Psoas muscle (tissue), 8 donors: ENCODE results near the gene ZSWIM5. TPM values are rescaled to one million over a fixed set of nuclear protein-coding genes. Genes with fewer than 3 reads are reported as not detected.
"Not testable (repeated sequence)": the region's sequence is repeated elsewhere in the genome, so short reads cannot be mapped to it uniquely, and the experiment has no call there.

Experiments
- ATAC-seq, 4 donors: fragments of 200-7000 bp; cut with Tn5 transposase; one replicate each; pipeline ENCODE4 v1.9.1; 2020; ENCODE audit warnings: moderate library complexity in 3 of 4, mild to moderate bottlenecking in 2 of 4
- DNase-seq, 2 donors: peaks; one replicate each; pipeline ENCODE4 v3.0.0-alpha.2; 2020
- H3K27ac ChIP-seq: fragments of 200-600 bp; one replicate; pipeline ENCODE4 v1.8.0; 2022
- H3K27me3 ChIP-seq, 3 donors: fragments of 200-600 bp in 1 of 3; one replicate each; pipeline versions ENCODE4 v1.6.1 to v1.8.0; 2013 to 2022; ENCODE audit warnings: low read length in 2 of 3, mild to moderate bottlenecking in 2 of 3, moderate library complexity in 1 of 3; ENCODE audit not compliant: insufficient read depth in 3 of 3
- H3K36me3 ChIP-seq, 2 donors: fragments of 200-600 bp in 1 of 2; one replicate each; pipeline versions ENCODE4 v1.6.1 to v1.8.0; 2013 to 2022; ENCODE audit warnings: low read depth in 1 of 2, mild to moderate bottlenecking in 1 of 2, moderate library complexity in 1 of 2; ENCODE audit not compliant: insufficient read depth in 1 of 2
- H3K4me1 ChIP-seq: fragments of 200-600 bp; one replicate; pipeline ENCODE4 v1.8.0; 2022
- H3K4me3 ChIP-seq: fragments of 200-600 bp; one replicate; pipeline ENCODE4 v1.8.0; 2022; ENCODE audit warnings: mild to moderate bottlenecking
- H3K9me3 ChIP-seq: fragments of 200-600 bp; one replicate; pipeline ENCODE4 v1.8.0; 2022
- CTCF ChIP-seq: fragments of 200-600 bp; IDR thresholded peaks from one replicate; pipeline ENCODE4 v1.8.0; 2022; ENCODE audit warnings: antibody characterized with exemption
- whole genome bisulfite sequencing, 3 donors: extraction: QIAGEN DNeasy Blood & Tissue Kit; methylation state at CpG; one replicate each; pipeline versions ENCODE4 v1.1.6 to v1.1.7; 2013; 5-methylcytosine and 5-hydroxymethylcytosine counted together
- intact Hi-C, 2 donors: fragments of 100-400 bp; cut with DNase I; formaldehyde crosslinking; loops; one replicate each; pipeline versions ENCODE4 v1.11.0 to v1.14.2; 2022
- polyA plus RNA-seq, 3 donors: library from polyadenylated mRNA; stranded (reverse); fragments of 200-250 nt; gene quantifications; one replicate each; pipeline ENCODE4 v1.2.3, GENCODE V29; 2013
- total RNA-seq, 4 donors: library from RNA; stranded (reverse); fragmentation: NEBNext Ultra II Directional in 2 of 4; extraction: Animal tissue kit (Norgen Biotek cat#: 25700) in 2 of 4; gene quantifications; one replicate each; pipeline versions ENCODE4 v1.2.1 to v1.2.4, GENCODE V29; 2021 to 2023
- donor health status: healthy with polysubstance abuse.
- donor health status: DM: no; HTN: no; CAD: no; lungs with moderate emphysema.
- donor health status: Bipolar disorder and iron deficiency.
- donor health status: healthy.
- donor health status: DM: yes; HTN: yes; CAD: no.
- donor health status: DM: no; HTN: no; CAD: no.
- donor health status: DM: no; HTN: no; CAD: no.
- donor health status: DM: yes; HTN: yes; CAD: no.

ZSWIM5 gene
- total and polyA plus RNA-seq, 7 donors = 0.03 to 0.98 (median 0.50) TPM

GRCh38 chr1:45123358-45123757, 83.0 kb downstream of the ZSWIM5 start:
- Histone ChIP-seq H3K27ac (no peak overlapping the region), H3K27me3 (no peaks in the 10 kb centered on the region), H3K4me1 (no peaks in the 10 kb centered on the region), H3K4me3 (no peak overlapping the region), H3K9me3 (no peaks in the 10 kb centered on the region), H3K36me3 (no peaks in the 10 kb centered on the region)
- ATAC-seq (no peak), DNase-seq (no peak)
- intact Hi-C loops = no loop called here
- 70 to 90% (median 88%) methylated on average over 2 of the region's 2 CpGs for WGBS, 3 donors
- no peak for TF ChIP-seq CTCF

DNA sequence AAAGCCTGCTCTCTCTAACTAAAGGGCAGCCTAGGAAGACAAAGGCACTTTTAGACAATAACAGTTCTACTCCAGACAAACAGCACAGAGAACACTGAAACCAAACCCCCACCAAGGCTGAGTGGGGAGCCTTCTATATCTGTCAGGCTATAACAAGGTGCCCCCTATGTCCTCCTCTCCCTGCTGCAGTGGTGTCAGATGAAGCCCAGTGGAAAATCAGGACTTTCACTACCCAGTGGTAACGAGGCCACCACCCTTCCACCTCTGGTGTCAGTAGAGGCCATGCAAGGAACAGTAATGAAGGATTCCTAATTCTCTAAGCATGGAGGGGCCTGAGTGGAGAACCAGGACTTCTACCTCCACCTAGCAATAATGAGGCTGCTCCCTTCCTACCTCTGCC, 83.7 kb downstream of the ZSWIM5 start:
- ATAC-seq (no peak), DNase-seq (no peak)
- H3K9me3 ChIP-seq = no peaks in the 10 kb centered on the region
- intact Hi-C loops = no loop called here
- WGBS, 3 donors = 26 to 57% (median 37%) methylated on average over 1 of the region's 1 CpG
- H3K4me3 ChIP-seq = no peak overlapping the region
- TF ChIP-seq CTCF = no peak
- no peaks in the 10 kb centered on the region for H3K36me3 ChIP-seq
- no peaks in the 10 kb centered on the region for H3K27me3 ChIP-seq
- H3K27ac ChIP-seq = no peak overlapping the region
- no peaks in the 10 kb centered on the region for H3K4me1 ChIP-seq

DNA sequence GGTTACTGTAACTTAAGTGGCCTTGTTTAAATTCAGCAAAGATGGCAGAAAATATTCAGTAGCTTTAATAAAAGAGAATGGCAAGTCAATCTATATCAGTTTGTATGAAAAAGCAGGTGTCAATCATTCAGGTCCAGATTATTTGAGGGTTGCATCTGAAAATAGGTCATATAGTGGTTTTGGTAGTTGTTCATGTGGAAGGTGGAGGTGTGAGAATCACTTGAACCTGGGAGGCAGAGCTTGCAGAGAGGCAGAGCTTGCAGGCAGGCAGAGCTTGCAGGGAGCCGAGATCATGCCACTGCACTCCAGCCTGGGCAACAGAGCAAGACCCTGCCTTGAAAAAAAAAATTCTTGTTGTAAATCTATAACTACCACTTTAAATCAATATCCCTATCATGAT, 88.6 kb downstream of the ZSWIM5 start:
- Histone ChIP-seq H3K9me3 (no peaks in the 10 kb centered on the region), H3K4me3 (no peak overlapping the region), H3K27me3 (no peaks in the 10 kb centered on the region), H3K27ac (no peak overlapping the region), H3K36me3 (no peaks in the 10 kb centered on the region), H3K4me1 (no peaks in the 10 kb centered on the region)
- no peak for TF ChIP-seq CTCF
- DNase-seq (no peak), ATAC-seq (no peak)
- 80 to 93% (median 81%) methylated on average over 1 of the region's 1 CpG for WGBS, 3 donors
- intact Hi-C loops = no loop called here

- TF ChIP-seq CTCF = no peak
- DNase-seq (no peak), ATAC-seq (no peak)
- WGBS, 3 donors = 62 to 76% (median 67%) methylated on average over 2 of the region's 2 CpGs
- Histone ChIP-seq H3K9me3 (peaks cover under 1% of the 10 kb centered on the region), H3K4me1 (no peaks in the 10 kb centered on the region), H3K4me3 (no peak overlapping the region), H3K27me3 (no peaks in the 10 kb centered on the region), H3K36me3 (no peaks in the 10 kb centered on the region), H3K27ac (no peak overlapping the region)
- intact Hi-C loops = no loop called here
Measured at GRCh38 chr1:45116820-45117219, 89.6 kb downstream of the ZSWIM5 start.

DNA sequence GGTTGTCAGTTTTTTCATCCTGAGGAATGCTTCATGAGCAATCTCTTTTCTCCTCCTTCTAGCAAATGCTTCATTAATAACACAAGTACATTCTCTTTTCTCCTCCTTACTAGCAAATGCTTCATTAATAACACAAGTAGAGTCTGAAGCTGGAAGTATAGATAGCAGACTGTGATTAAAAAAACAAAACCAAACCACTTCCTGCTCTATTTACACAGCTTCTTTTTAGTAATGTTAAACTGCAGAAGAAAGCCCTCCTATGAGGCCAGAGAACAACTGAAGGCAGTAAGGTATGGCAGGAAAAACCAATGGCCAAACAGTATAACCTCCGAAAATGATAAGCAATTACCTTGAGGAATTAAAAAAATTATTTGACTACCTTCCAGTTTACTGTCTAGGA, 90.1 kb downstream of the ZSWIM5 start:
- no peak for TF ChIP-seq CTCF
- no peak for DNase-seq
- WGBS, 3 donors = 86 to 91% (median 91%) methylated on average over 1 of the region's 1 CpG
- no peak for ATAC-seq
- H3K27me3 ChIP-seq = no peaks in the 10 kb centered on the region
- H3K9me3 ChIP-seq = peaks cover 6% of the 10 kb centered on the region
- intact Hi-C loops = no loop called here
- H3K4me3 ChIP-seq = no peak overlapping the region
- H3K27ac ChIP-seq = no peak overlapping the region
- H3K4me1 ChIP-seq = no peaks in the 10 kb centered on the region
- no peaks in the 10 kb centered on the region for H3K36me3 ChIP-seq

DNA sequence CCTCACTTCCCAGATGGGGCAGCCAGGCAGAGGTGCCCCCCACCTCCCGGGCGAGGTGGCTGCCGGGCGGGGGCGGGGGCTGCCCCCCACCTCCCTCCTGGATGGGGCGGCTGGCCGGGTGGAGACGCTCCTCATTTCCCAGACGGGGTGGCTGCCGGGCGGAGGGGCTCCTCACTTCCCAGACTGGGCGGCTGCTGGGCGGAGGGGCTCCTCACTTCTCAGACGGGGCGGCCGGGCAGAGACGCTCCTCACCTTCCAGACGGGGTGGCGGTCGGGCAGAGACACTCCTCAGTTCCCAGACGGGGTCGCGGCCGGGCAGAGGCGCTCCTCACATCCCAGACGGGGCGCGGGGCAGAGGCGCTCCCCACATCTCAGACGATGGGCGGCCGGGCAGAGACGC, 91.2 kb downstream of the ZSWIM5 start:
- not testable (repeated sequence) for DNase-seq

More for the DNA sequence above, 91.2 kb downstream of the ZSWIM5 start:
- intact Hi-C loops, ATAC-seq, H3K27ac ChIP-seq, H3K27me3 ChIP-seq, H3K36me3 ChIP-seq, H3K9me3 ChIP-seq, H3K4me3 ChIP-seq, H3K4me1 ChIP-seq: not testable (repeated sequence)
- WGBS, 3 donors = 97 to 98% (median 97%) methylated on average over 27 to 33 of the region's 33 CpGs
